ENCODE data around the gene CNKSR3.

CNKSR3 gene

DNA sequence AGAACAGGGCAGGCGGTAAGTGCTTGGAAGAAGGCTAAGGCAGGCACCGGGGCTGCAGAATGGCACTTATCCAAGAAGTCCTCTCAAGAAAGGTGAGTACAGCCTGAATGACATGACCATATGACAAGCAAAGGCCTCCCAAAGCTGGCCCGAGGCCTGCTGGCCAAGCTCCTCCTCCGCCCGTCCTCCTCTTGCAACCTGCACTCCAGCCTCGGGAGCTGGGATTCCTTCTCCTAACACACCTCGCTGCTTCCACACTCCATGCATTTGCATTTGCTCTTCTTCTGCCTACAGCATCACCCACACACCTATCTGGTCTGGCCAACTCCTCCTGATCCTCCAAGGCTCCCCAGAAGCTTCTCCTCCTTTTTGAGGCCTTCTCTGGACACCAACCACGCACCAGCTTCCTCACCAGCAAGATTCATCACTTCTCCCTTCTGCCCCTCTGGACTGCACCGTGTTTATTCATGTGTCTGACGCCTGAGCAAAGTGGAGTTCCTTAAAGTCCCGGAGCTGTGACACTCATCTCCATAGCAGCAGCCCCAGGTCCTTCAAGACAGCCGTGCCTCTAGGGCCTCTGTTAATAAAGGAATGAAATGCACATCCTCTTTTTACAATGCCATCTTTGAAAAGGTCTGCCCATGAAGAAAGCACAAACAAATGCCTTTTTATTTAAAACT lies 32.3 kb downstream of the CNKSR3 start:
- no peak for DNase-seq

DNA sequence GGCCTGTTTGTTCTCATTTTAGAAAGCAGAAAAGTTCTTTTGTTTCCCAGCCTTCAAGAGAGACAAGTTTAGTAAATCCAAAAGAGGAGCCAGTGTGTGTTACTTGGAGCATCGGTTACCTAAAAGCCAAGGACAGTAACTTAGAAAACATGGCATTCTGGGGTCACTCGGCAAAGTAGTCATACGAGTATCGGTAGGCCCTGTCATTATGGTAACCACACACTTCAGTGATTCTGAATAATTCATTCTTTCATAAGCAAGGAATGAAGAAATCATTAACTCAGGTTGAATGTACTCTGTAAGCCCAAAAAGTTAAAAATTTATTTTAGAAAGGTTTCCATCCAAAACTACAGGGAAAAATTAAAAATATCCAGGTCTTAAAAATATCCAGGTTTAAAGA lies 34.0 kb downstream of the CNKSR3 start:
- no peak for DNase-seq

DNA sequence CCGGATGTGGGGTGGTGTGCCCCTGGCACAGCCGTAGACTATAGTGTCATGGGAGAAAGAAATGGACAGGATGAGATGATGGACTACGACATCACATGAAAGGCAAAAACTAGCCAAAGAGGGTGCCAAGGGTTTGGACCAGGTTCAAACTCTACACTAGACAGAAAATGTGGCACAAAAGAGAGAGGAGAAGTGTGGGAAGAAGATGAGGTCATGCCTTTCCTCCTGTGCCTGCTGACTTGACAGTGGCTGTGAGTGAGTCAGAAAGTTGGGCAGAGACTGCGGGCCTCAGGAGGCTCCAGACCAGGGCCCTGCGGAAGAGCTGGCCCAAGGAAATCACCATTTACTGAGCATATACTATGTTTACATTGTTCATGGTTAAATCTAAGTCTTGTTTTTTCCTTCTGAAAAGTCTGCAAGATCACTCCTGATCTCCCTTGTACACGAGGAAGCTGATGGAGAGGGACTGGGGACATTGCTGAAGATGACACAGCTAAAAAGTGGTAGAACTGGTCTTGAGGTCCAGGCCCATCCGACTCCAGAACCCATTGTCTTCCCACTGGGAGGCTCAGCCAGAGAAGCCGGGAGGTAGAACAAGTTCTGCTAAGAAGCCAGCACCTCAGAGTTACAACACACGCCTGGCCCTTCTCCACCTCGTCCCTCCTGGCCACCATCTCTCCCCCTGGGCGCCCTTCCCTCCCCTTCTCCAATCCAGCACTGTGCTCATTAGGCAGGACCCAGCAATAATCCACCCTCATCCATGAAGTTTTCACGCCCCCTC lies 35.6 kb downstream of the CNKSR3 start:
- no peak for DNase-seq

DNA sequence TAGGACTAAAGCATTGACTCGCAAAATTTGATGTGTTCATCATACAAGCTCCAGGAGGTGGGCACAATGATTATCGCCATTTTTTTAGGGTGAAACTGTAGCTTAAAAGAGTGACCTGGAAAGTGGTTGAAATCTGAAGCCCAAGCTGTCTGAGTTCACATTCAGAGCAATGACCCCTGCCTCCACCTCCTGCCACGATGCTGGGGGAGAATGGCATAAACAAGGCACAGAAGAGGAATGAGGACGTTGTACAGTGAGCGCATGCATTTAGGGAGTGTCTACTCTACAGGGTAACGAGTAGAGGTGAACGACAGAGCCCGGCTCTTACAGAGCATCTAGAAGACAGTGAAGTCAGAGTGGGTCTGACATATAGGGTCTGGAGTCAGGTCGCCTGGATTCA lies 37.2 kb downstream of the CNKSR3 start:
- no peak for DNase-seq

DNA sequence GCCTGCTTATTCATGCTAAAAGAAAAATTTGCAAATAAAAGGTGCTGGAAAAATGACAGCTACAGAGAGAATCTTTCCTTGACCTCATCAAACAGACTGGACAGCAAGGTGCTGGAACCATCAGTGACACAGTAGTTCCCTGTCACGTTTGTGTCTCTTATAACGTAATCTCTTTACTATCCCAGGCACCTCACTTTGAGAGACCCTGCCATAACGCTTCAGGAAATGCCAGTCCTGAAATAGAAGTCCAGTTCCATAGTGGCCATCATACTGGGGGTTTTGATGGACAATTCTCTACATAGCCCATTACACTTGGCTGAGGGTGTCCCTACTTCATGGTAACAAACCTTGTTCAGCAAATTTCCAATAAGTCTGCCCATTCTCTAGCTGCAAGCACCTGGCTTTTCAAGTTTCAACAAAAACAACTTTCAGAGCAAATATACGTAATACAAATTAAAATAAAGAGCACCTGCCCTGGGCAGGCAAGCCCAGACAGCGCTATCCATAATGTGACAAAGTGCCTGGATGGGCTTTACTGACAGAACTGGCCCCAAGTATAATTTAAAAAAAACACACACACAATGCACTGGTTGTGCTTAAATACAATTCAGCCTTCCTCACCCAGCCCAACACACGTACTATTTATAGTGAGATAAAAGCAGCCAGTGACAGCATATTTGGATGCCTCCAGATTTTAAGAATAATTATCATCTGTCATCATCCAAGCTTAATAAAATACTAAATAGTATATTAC lies 38.7 kb downstream of the CNKSR3 start:
- DNase-seq = no peak

DNA sequence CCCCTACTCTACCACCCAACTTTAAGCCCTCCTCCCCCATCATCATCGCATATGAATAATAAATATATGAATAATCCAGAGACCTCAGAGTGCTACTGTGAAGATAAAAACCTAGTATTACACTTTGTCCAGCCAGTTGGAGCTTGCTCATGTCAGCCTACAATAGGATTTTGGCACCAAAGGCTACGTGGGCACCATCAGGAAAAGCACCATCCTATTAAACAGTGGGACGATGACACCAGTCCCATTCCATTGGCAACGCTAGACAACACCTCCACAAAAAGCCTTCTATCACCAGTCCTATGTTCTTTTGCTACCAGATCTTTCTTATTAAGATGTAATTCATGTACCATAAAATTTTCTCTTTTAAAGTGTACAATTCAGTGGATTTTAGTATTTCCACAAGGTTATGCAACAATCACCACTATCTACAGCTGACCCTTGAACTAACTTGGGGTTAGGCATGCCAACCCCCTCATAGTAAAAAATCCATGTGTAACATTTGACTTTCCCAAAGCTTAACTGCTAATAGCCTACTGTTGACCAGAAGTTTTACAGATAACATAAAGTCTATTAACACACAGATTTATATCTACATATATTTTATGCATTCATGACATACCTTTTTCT lies 41.1 kb downstream of the CNKSR3 start:
- no peak for DNase-seq

DNA sequence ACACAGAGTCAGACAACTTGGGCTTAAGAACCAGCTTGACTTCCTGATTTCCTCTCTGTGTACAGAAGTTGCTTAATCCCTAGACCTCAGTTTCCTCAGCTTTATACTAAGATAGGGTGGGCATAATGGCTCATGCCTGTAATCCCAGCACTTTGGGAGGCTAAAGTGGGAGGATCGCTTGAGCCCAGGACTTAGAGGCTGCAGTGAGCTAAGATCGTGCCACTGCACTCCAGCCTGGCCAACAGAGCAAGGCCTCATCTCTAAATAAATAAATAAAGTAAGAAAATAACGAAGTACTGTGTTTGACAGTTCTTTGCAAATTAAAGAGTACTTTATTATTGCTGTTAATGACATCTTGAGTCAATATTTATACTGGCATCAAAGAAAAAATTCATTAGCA lies 41.7 kb downstream of the CNKSR3 start:
- no peak for DNase-seq

DNA sequence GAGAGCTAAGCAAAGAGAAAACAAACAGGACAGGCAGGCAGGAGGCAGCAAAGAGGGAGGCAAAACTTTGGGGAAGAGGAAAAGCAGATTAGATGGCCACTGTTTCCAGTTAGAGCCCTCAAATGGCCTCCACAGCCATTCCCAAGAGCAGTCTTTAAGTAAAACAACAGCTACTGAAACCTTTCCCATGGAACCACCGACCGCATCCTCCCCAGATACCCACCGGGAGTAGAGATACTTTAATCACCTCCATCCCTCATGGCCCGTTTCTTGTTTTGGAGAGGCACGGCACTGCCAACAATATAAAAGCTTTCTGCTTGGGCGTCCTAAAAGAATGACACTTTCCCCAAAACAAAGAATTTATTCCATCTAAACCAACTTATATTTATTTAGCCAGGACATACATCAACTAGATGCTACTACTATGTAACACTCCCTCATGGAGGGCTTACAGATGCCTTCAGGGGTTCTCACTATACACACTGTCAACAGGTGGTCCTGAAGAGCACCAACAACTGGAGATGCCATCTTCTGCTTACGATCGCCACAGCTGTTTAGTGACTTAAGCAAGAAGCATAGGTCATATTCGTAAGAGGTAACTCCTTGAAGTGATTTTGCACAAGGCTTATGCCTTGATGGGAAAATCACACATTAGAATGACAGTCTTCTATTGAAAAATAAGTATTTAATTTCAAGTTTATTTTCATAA lies 43.4 kb downstream of the CNKSR3 start:
- no peak for DNase-seq

DNA sequence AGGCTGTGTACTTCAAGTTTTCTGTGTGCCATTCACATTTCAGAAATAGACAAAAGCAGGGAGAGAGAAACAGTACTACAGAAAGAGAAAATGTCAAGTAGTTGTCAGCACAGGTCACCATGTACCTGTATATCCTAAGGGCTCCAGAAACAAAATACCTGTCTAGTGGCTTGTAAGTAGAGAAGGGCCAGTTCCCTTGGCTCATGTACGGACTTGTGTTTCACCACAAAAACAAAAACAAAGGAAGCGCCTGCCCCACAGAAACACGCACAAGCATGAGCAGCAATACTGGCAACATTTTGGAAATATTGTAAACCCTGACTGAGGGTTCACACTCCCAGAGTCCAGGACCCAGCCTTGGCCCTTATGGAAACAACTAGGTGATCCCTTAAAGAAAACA lies 44.3 kb downstream of the CNKSR3 start:
- no peak for DNase-seq

DNA sequence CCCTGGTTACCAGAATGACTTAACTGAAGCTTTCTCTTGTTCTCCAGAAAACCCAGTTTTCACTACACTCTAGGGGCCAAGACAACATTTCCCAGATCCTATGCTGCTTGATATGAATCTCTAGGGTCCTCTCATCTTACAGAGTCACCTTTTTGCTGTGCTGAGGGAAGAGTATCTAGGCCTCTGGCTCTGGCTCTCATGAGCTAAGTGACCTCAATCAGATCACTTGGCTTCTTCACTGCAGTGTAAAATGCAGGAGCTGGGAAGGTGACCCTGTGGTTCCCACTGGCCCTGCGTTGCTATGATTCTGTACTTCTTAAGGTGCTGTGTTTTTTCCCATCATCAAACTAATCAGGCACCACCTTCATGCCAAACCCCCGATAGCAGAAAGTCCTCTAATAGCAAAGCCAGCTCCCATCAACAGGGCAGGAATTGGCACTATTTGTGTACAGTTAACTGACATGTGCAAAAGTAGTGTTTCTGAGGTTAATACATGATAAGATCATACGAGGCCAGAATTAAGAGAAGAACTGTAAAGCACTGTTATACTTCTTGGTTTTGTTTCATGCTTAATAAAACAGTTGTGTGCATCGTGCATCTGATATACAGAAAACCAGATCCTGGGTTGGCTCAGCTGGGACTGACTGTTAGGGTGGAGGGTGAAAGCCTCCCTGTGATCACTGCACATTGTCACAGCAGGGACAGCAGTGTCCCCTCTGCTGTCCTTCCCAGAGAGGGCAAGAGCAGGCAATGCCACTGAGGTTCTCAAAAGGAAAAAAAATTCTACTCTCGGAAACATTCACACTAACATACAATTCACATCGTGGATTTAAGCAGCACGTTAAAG lies 46.7 kb downstream of the CNKSR3 start:
- DNase-seq = no peak

DNA sequence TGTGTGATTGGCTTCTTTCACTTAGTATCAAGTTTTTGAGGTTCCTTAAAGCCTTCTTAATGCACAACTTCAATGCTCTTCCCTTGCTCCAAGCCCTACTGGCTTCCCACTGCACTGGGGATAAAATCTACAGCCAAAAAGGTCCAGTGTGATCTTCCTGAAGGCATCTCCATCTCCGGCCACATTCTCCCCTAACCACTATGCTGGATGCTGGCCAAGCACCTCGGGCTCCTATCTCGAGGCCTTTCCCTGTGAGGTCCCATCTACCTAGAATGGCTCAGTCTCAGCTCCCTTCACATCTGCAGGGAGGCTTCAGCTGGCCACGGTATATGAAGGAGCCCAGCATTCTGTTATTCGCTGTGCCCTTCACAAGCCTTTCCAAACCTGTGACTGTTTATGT lies 48.1 kb downstream of the CNKSR3 start:
- no peak for DNase-seq

DNA sequence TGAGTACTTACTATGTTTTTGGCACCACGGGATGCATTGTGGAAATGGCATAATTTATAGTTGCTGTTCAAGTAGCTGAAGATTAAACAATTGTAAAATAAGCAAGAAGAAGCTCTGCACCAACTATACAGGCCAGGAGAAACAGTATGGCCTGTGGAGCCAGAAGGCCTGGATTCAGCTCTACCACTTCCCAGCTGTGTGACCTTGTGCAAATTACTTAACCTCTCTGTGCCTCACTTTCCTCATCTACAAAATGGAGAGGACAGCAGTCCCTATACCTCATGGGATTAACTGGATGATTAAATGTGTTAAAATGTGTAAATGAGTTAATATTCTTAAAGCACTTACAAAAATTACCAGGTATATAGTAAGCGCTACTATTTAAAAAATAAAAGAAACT lies 49.1 kb downstream of the CNKSR3 start:
- no peak for DNase-seq

DNA sequence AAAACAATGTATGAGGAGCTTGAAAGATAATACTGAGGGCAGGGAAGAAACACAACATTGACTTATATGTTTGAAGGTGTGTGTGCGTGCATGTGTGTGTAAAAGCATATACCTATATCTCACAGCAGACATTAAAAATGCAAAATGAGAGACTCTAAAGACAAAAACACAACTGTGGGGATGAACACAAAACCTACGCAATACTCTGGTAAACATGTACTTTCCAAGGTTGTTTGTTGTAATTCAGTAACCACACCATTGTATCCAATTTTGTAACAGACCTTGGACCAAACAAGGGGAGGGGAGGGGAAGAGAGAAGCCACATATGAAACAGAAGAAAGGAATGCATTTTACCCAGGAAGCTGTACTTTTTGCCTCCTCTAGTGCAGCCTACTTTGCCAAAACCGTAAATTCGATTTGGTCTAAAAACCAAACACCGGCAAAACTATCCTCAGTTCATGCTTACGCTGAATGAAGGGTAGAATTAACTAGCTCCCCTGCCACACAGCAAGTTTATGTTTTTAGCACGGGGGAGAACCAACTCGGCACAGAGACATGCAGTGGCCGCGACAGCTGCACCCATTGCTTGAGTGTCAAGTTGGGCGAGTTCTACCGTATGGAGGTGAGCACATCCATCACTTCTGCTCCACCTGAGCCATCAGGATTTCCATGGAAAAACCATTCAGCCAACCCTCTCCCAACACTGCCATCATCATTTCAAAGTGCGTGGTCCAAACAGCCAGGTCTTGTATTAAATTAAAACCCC lies 50.0 kb downstream of the CNKSR3 start:
- no peak for DNase-seq

DNA sequence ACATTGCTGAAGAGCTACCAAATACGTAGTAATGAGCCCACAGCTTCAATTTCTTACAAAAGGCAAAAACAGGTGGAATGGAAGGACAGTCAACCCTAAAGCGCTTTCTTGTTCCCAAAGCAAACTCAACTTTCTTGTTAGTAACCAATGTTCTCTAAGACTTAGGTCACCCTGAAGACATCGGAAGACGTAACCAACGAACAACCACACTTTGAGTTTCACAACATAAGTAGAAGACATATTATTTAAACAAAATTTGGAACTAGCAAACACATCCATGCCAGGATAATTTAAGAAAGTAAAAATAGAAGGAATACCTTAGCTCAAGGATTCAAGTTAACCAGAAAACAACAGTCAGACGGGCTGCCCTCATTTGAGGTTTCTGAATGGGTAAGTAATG lies 51.0 kb downstream of the CNKSR3 start:
- no peak for DNase-seq

DNA sequence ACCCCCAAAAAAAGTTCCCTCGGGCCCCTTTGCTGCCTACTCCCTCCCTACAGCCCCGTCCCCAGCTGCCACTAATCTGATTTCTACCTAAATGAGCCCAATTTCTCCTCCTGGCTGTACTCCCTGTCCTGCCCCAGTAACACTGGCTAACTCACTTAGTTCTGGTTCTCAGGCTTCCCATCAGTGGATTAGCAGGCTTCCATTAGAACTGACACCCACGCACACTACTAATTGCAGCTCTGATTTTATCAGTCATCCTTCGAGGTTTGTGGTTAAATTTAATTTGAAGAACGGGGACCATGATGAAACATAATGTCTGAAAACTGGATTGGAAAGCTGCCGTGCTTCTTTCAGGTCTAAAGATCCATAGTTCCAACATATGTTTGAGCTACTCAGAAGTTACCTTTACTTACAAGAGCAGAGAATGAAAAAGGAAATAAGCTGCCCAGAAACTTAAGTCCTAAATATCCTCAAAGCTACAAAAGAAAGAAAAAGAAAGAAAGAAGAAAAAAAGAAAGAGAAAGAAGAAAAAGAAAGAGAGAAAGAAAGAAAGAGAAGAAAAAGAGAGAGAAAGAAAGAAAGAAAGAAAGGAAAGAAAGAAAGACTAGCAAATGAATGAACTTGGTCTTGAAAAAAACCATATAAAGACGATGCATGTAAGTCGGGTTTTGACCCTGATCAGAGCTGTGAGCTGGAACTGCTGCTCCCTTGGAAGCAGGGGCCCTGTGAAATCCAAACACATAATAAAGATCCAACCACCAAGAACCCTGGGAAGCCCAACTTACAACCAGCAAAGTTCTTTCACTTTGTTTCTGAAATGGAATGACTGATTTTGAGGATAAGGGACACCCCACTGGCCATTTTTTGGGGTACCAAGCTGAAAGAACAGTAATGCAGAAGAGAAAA lies 51.7 kb downstream of the CNKSR3 start:
- peak; percentile 19 for DNase-seq

DNA sequence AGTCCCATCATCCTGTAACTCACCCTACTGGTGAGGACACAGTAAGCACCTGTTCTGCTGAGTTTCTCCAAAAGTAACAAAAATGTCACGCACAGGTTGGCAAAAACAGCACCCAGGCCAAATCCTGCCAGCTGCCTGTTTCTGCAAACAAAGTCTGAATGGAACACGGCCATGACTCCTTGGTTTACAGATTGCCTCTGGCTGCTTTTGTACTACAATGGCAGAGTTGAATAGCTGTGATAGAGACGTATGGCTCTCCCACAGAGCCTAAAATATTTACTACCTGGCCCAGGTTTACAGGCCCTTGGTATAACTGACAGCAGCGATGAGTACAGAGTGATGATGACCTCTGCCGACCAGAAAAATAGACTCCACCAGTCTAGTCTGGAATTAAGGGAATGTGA lies 52.6 kb downstream of the CNKSR3 start:
- DNase-seq = no peak

DNA sequence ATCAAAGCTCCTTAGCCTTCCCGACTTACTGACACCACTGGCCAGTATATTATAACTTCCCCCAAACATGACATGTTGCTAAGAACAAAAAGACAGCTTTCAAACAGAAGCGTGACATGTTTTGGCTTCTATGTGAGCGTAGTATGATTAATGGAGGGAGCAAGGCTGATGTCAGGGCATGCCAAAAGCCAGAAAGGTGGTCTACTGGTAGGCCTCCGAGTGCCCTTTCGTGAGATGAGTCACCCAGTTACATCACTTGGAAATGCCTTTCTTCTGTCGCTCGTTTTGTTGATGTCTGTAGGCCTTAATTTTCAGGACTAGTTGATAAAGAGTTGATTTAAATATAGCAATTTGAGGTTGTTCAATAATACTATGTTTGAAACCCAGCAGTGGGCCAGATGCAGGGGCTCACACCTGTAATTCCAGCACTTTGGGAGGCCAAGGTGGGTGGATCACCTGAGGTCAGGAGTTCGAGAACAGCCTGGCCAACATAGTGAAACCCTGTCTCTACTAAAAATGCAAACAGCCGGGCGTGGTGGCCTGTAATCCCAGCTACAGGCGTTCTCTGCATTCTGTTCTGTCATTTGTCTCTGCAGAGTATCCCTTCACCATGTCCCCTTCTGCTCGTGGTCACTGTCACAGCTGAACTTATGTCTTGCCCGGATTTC lies 53.3 kb downstream of the CNKSR3 start:
- DNase-seq = no peak

DNA sequence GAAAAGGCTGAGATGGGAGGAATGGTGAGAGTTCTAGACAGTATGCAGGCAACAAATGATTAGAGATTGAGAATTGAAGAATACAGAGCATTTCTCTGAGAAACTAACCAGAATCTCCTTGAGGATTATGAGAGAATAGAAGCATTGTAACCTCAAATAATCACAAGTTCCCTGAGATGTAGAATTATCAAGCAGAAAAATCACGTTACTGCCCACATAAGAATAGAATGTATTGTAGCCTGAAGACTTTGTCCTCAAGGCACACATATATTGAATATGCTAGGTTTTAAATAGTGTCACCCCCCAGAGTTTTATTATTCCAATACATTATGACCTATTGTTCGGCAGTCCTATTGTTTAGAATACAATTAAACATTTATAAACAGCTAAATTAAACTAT lies 57.2 kb downstream of the CNKSR3 start:
- no peak for DNase-seq

DNA sequence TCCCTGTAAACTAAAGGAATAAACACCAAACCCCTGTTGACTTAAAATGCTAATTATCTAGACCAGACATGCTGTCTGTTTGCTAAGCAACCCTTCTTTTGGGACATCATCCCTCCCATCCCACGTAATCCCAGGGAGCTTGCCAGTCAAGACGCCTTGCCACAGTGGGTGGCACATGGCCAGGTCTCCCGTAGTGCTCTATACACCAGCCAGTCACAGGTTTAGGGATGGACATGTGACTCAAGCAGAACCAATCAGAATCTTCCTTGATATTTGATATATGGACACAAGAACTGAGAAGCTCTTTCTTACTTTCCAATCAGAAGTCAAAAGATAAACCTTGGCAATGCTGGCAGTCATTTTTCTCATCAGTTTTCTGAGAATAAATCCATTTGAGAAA lies 60.0 kb downstream of the CNKSR3 start:
- no peak for DNase-seq

Measured in DMS 273 treated with DMSO at 0.1 percent for 48 hours (cell line).